ENCODE measurements around the gene ZBTB8B. TPM values are rescaled to one million over a fixed set of nuclear protein-coding genes. Genes with fewer than 3 reads are reported as not detected.

The ZBTB8B gene
- total RNA-seq, 2 donors from 2014 or later = 0.26 TPM; not detected in 1

DNA sequence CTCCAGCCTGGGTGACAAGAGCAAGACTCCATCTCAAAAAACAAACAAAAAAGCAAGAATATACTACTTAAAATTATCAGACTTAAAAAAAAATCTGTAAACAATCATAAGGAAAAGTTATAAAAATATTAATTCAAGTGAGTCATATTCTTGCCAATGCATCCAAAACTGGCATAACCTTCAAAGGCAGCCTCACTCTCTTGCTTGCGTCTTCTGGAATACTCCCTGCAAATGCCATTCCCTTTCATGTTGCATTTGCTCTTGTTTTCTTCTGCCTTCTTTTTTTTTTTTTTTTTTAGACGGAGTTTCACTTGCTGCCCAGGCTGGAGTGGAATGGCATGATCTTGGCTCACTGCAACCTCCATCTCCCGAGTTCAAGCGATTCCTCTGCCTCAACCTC, 42.1 kb downstream of the ZBTB8B start:
- no peaks in the 10 kb centered on the region for H3K36me3 ChIP-seq (replicated peaks in 1 of 2; ENCODE audit: insufficient read depth in 1 of 2, low read depth in 2 of 2)
- no peak for DNase-seq
- H3K4me1 ChIP-seq = no peaks in the 10 kb centered on the region
- intact Hi-C loops (cut with DNase I) = no loop called here
- H3K27me3 ChIP-seq = peaks cover 0 to 3% of the 10 kb centered on the region in 2 donors
- WGBS, 2 donors = 82 to 87% methylated on average over 4 of the region's 4 CpGs
- ATAC-seq = no peak
- H3K9me3 ChIP-seq = no peaks in the 10 kb centered on the region
- no peak overlapping the region for H3K27ac ChIP-seq
- TF ChIP-seq, protein P1, sequence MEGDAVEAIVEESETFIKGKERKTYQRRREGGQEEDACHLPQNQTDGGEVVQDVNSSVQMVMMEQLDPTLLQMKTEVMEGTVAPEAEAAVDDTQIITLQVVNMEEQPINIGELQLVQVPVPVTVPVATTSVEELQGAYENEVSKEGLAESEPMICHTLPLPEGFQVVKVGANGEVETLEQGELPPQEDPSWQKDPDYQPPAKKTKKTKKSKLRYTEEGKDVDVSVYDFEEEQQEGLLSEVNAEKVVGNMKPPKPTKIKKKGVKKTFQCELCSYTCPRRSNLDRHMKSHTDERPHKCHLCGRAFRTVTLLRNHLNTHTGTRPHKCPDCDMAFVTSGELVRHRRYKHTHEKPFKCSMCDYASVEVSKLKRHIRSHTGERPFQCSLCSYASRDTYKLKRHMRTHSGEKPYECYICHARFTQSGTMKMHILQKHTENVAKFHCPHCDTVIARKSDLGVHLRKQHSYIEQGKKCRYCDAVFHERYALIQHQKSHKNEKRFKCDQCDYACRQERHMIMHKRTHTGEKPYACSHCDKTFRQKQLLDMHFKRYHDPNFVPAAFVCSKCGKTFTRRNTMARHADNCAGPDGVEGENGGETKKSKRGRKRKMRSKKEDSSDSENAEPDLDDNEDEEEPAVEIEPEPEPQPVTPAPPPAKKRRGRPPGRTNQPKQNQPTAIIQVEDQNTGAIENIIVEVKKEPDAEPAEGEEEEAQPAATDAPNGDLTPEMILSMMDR (IDR thresholded peaks at IDR 0.05) = no peak
- TF ChIP-seq POLR2A (IDR thresholded peaks at IDR 0.05) = no peak
- no peak overlapping the region for H3K4me3 ChIP-seq

- no peak for DNase-seq
- intact Hi-C loops (cut with DNase I) = no loop called here
- no peak for TF ChIP-seq POLR2A (IDR thresholded peaks at IDR 0.05)
- TF ChIP-seq, protein P1 (IDR thresholded peaks at IDR 0.05) = no peak
These were observed 43.9 kb downstream of the ZBTB8B start for GRCh38 chr1:32508761-32509160.

DNA sequence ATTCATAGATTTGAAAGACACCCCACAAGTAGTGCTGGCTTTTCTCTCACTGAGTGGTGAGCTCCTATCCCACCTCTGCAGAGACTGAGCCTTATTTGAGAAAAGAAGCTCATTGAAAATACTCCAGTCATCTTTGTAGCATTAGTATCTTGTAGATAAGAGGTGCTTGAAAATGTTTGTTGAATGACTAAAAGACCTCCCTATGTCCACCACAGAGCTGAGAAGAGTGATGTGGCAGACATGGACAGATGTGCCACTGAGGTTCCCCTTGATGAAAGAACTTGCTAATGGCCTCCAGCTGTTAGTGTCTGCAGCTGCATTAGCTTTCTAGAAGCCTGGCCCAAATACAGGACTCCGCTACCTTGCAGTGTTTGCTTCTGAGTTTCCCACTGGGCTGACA, 45.1 kb downstream of the ZBTB8B start:
- intact Hi-C loops (cut with DNase I) = no loop called here
- ATAC-seq (no peak), DNase-seq (no peak)
- Histone ChIP-seq H3K36me3 (replicated peaks in 1 of 2; ENCODE audit: insufficient read depth in 1 of 2, low read depth in 2 of 2) (no peaks in the 10 kb centered on the region), H3K27me3 (peaks cover 0 to 3% of the 10 kb centered on the region in 2 donors), H3K27ac (no peak overlapping the region), H3K4me1 (no peaks in the 10 kb centered on the region), H3K9me3 (no peaks in the 10 kb centered on the region), H3K4me3 (no peak overlapping the region)
- TF ChIP-seq POLR2A (IDR thresholded peaks at IDR 0.05) = no peak
- TF ChIP-seq, protein P1 (IDR thresholded peaks at IDR 0.05) = no peak
- WGBS, 2 donors = 100% methylated on average over 1 of the region's 1 CpG

More at GRCh38 chr1:32508761-32509160, 43.9 kb downstream of the ZBTB8B start:
- 72 to 78% methylated on average over 5 of the region's 5 CpGs for WGBS, 2 donors
- ATAC-seq = no peak
- no peak overlapping the region for H3K4me3 ChIP-seq
- no peaks in the 10 kb centered on the region for H3K9me3 ChIP-seq
- no peaks in the 10 kb centered on the region for H3K36me3 ChIP-seq (replicated peaks in 1 of 2; ENCODE audit: insufficient read depth in 1 of 2, low read depth in 2 of 2)
- H3K27ac ChIP-seq = no peak overlapping the region
- no peaks in the 10 kb centered on the region for H3K4me1 ChIP-seq
- peaks cover 0 to 3% of the 10 kb centered on the region in 2 donors for H3K27me3 ChIP-seq

Other genes with a start within 250 kb of the ZBTB8B start
- 10 to 100 TPM; 16.3 to 20.8 TPM for gene TMEM234, start 242.7 kb upstream of the ZBTB8B start, total RNA-seq
- gene EIF3I, start 242.7 kb upstream of the ZBTB8B start, total RNA-seq = 10 to 100 TPM; 69.5 to 81.7 TPM
- 1 to 10 TPM in 1 of 2 donors, not detected in 1; 4.9 TPM for gene FAM167B, start 217.8 kb upstream of the ZBTB8B start, total RNA-seq
- 1 to 10 TPM in 1 of 2 donors, not detected in 1; 1.6 TPM for gene LCK, start 213.8 kb upstream of the ZBTB8B start, total RNA-seq
- gene HDAC1, start 173.0 kb upstream of the ZBTB8B start, total RNA-seq = 10 to 100 TPM; 32.7 to 50.4 TPM
- gene MARCKSL1, start 128.8 kb upstream of the ZBTB8B start, total RNA-seq = 10 to 100 TPM; 12.9 to 34.5 TPM
- 10 to 100 TPM in 1 of 2 donors, 1 to 10 TPM in 1; 3.6 to 15.6 TPM for gene FAM229A, start 102.6 kb upstream of the ZBTB8B start, total RNA-seq
- gene TSSK3, start 102.5 kb upstream of the ZBTB8B start, total RNA-seq = 10 to 100 TPM in 1 of 2 donors, 1 to 10 TPM in 1; 1.8 to 12.2 TPM
- 10 to 100 TPM; 53.2 to 83.7 TPM for gene BSDC1, start 70.6 kb upstream of the ZBTB8B start, total RNA-seq
- 1 to 10 TPM; 3.0 to 3.9 TPM for gene ZBTB8A, start 74.4 kb downstream of the ZBTB8B start, total RNA-seq
- 10 to 100 TPM; 12.5 to 22.7 TPM for gene ZBTB8OS, start 185.5 kb downstream of the ZBTB8B start, total RNA-seq
- gene RBBP4, start 186.1 kb downstream of the ZBTB8B start, total RNA-seq = 10 to 100 TPM; 40.2 to 63.8 TPM
- gene SYNC, start 237.7 kb downstream of the ZBTB8B start, total RNA-seq = 1 to 10 TPM; 2.3 to 4.9 TPM